Right atrium auricular region (tissue), 2 donors: ENCODE data around the gene DGKD. TPM values are rescaled to one million over a fixed set of nuclear protein-coding genes. Genes with fewer than 3 reads are reported as not detected.

ENCODE experiments used
- DNase-seq: peaks from one replicate; pipeline ENCODE4 v3.0.0-alpha.2; 2019; ENCODE audit warnings: low spot score
- H3K27ac ChIP-seq, 2 donors: fragments of 200-600 bp; sonication (generic); 1 replicate in 1 of 2; 2 replicates in 1 of 2; pipeline ENCODE4 v1.5.1; 2016 to 2019
- H3K27me3 ChIP-seq, 2 donors: fragments of 200-600 bp; sonication (generic); one replicate each; pipeline versions ENCODE4 v1.5.1 to v1.6.0; 2017 to 2019
- H3K36me3 ChIP-seq: fragments of 200-600 bp; sonication (generic); one replicate; pipeline ENCODE4 v1.5.1; 2016
- H3K4me1 ChIP-seq, 2 donors: fragments of 200-600 bp; sonication (generic); one replicate each; pipeline versions ENCODE4 v1.5.1 to v1.6.0; 2017 to 2019
- H3K4me3 ChIP-seq, 2 donors: fragments of 200-600 bp; sonication (generic); 1 replicate in 1 of 2; 2 replicates in 1 of 2; pipeline ENCODE4 v1.5.1; 2017 to 2019; ENCODE audit warnings: mild to moderate bottlenecking in 1 of 2, moderate library complexity in 1 of 2
- H3K9me3 ChIP-seq, 2 donors: fragments of 200-600 bp; sonication (generic); one replicate each; pipeline ENCODE4 v1.5.1; 2019
- total RNA-seq, 2 donors: library from RNA; depleted of rRNA; stranded (reverse); fragments of >200 nt; gene quantifications; one replicate each; pipeline ENCODE4 v1.1.0, GENCODE V29; 2016
- TF ChIP-seq, protein P1 (sequence below), 2 donors: fragments of 200-600 bp; sonication (generic); IDR thresholded peaks; one replicate each; pipeline ENCODE4 v1.5.1; 2019; ENCODE audit warnings: antibody characterized with exemption in 2 of 2

The DGKD gene
- total RNA-seq, 2 donors from 2014 or later = 18.4 to 40.1 TPM

- TF ChIP-seq, protein P1, sequence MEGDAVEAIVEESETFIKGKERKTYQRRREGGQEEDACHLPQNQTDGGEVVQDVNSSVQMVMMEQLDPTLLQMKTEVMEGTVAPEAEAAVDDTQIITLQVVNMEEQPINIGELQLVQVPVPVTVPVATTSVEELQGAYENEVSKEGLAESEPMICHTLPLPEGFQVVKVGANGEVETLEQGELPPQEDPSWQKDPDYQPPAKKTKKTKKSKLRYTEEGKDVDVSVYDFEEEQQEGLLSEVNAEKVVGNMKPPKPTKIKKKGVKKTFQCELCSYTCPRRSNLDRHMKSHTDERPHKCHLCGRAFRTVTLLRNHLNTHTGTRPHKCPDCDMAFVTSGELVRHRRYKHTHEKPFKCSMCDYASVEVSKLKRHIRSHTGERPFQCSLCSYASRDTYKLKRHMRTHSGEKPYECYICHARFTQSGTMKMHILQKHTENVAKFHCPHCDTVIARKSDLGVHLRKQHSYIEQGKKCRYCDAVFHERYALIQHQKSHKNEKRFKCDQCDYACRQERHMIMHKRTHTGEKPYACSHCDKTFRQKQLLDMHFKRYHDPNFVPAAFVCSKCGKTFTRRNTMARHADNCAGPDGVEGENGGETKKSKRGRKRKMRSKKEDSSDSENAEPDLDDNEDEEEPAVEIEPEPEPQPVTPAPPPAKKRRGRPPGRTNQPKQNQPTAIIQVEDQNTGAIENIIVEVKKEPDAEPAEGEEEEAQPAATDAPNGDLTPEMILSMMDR (IDR thresholded peaks at IDR 0.05) = no peak
- no peak overlapping the region for H3K4me3 ChIP-seq
- peak overlapping the region; percentile 2 to 49 for H3K27ac ChIP-seq
- H3K9me3 ChIP-seq = no peaks in the 10 kb centered on the region
- peaks cover 0 to 28% of the 10 kb centered on the region in 2 donors for H3K4me1 ChIP-seq
- peaks cover 83% of the 10 kb centered on the region for H3K36me3 ChIP-seq
- no peaks in the 10 kb centered on the region for H3K27me3 ChIP-seq
- DNase-seq = no peak
Measured at GRCh38 chr2:233444501-233444900, 90.2 kb downstream of the DGKD start.

- H3K4me1 ChIP-seq = peaks cover 0 to 21% of the 10 kb centered on the region in 2 donors
- peak overlapping the region; percentile 2 to 28 for H3K27ac ChIP-seq
- no peak overlapping the region for H3K4me3 ChIP-seq
- TF ChIP-seq, protein P1 (IDR thresholded peaks at IDR 0.05) = no peak
- H3K36me3 ChIP-seq = peaks cover 83% of the 10 kb centered on the region
- no peak for DNase-seq
- no peaks in the 10 kb centered on the region for H3K27me3 ChIP-seq
- no peaks in the 10 kb centered on the region for H3K9me3 ChIP-seq
Measured at GRCh38 chr2:233445152-233445830, 91.0 kb downstream of the DGKD start.

- H3K36me3 ChIP-seq = peaks cover 87% of the 10 kb centered on the region
- TF ChIP-seq, protein P1 (IDR thresholded peaks at IDR 0.05) = no peak
- DNase-seq = no peak
- peaks cover 0 to 21% of the 10 kb centered on the region in 2 donors for H3K4me1 ChIP-seq
- H3K4me3 ChIP-seq = no peak overlapping the region
- H3K27me3 ChIP-seq = no peaks in the 10 kb centered on the region
- H3K27ac ChIP-seq = no peak overlapping the region
- no peaks in the 10 kb centered on the region for H3K9me3 ChIP-seq
Measured at GRCh38 chr2:233446121-233446520, 91.8 kb downstream of the DGKD start.

GRCh38 chr2:233446606-233447305, 92.5 kb downstream of the DGKD start:
- no peak overlapping the region for H3K27ac ChIP-seq
- no peaks in the 10 kb centered on the region for H3K27me3 ChIP-seq
- H3K4me1 ChIP-seq = peaks cover 0 to 21% of the 10 kb centered on the region in 2 donors
- H3K4me3 ChIP-seq = no peak overlapping the region
- no peak for DNase-seq
- H3K9me3 ChIP-seq = no peaks in the 10 kb centered on the region
- TF ChIP-seq, protein P1 (IDR thresholded peaks at IDR 0.05) = no peak
- peaks cover 89% of the 10 kb centered on the region for H3K36me3 ChIP-seq

GRCh38 chr2:233447506-233448219, 93.4 kb downstream of the DGKD start:
- no peak overlapping the region for H3K4me3 ChIP-seq
- DNase-seq = no peak
- H3K27me3 ChIP-seq = no peaks in the 10 kb centered on the region
- peaks cover 89% of the 10 kb centered on the region for H3K36me3 ChIP-seq
- no peaks in the 10 kb centered on the region for H3K9me3 ChIP-seq
- TF ChIP-seq, protein P1 (IDR thresholded peaks at IDR 0.05) = no peak
- H3K27ac ChIP-seq = no peak overlapping the region
- peaks cover 0 to 21% of the 10 kb centered on the region in 2 donors for H3K4me1 ChIP-seq
